ENCODE data around the gene AASDH.

AASDH gene

GRCh38 chr4:56387023-56388001, at the start of gene AASDH:
AASDH (minus strand) TSS chr4:56387491; CDS start chr4:56384299, 3,192 bp downstream.
- DNase-seq (ENCODE audit: low spot score), result peak; percentile 69

- peak; percentile 88 for DNase-seq (ENCODE audit: low spot score)
These were observed 48.0 kb upstream of the AASDH start, which contains the start of gene PPAT for GRCh38 chr4:56435140-56435926. PPAT (minus strand) TSS chr4:56435615; CDS start chr4:56435477, 138 bp downstream.

GRCh38 chr4:56434599-56435139, 47.4 kb upstream of the AASDH start:
- peak; percentile 40 for DNase-seq (ENCODE audit: low spot score)

GRCh38 chr4:56433280-56433679, 46.0 kb upstream of the AASDH start:
- DNase-seq (ENCODE audit: low spot score), result no peak

- DNase-seq (ENCODE audit: low spot score), result no peak
These were observed 42.9 kb upstream of the AASDH start for GRCh38 chr4:56430203-56430602.

- DNase-seq (ENCODE audit: low spot score), result no peak
These were observed 39.9 kb upstream of the AASDH start for GRCh38 chr4:56427179-56427578.

GRCh38 chr4:56426273-56426672, 39.0 kb upstream of the AASDH start:
- no peak for DNase-seq (ENCODE audit: low spot score)

GRCh38 chr4:56425518-56425917, 38.2 kb upstream of the AASDH start:
- no peak for DNase-seq (ENCODE audit: low spot score)

GRCh38 chr4:56424697-56425514, 37.6 kb upstream of the AASDH start:
- DNase-seq (ENCODE audit: low spot score), result no peak

GRCh38 chr4:56424176-56424575, 36.9 kb upstream of the AASDH start:
- no peak for DNase-seq (ENCODE audit: low spot score)

GRCh38 chr4:56417396-56417795, 30.1 kb upstream of the AASDH start:
- no peak for DNase-seq (ENCODE audit: low spot score)

- DNase-seq (ENCODE audit: low spot score), result no peak
These were observed 29.1 kb upstream of the AASDH start for GRCh38 chr4:56416349-56416748.

GRCh38 chr4:56414135-56414670, 26.9 kb upstream of the AASDH start:
- no peak for DNase-seq (ENCODE audit: low spot score)

- DNase-seq (ENCODE audit: low spot score), result peak; percentile 22
These were observed 23.2 kb upstream of the AASDH start for GRCh38 chr4:56410247-56411062.

GRCh38 chr4:56409511-56410090, 22.3 kb upstream of the AASDH start:
- no peak for DNase-seq (ENCODE audit: low spot score)

GRCh38 chr4:56408978-56409377, 21.7 kb upstream of the AASDH start:
- no peak for DNase-seq (ENCODE audit: low spot score)

GRCh38 chr4:56406151-56406550, 18.9 kb upstream of the AASDH start:
- DNase-seq (ENCODE audit: low spot score), result no peak

- no peak for DNase-seq (ENCODE audit: low spot score)
These were observed 17.7 kb upstream of the AASDH start for GRCh38 chr4:56405016-56405415.

GRCh38 chr4:56400560-56400959, 13.3 kb upstream of the AASDH start:
- no peak for DNase-seq (ENCODE audit: low spot score)

GRCh38 chr4:56391270-56391669, 4.0 kb upstream of the AASDH start:
- no peak for DNase-seq (ENCODE audit: low spot score)

Measured in HuH-7 (cell line).